Measurements from ENCODE around the gene GTF3C6.
"Not testable (repeated sequence)": the region's sequence is repeated elsewhere in the genome, so short reads cannot be mapped to it uniquely, and the experiment has no call there.

Gene GTF3C6

DNA sequence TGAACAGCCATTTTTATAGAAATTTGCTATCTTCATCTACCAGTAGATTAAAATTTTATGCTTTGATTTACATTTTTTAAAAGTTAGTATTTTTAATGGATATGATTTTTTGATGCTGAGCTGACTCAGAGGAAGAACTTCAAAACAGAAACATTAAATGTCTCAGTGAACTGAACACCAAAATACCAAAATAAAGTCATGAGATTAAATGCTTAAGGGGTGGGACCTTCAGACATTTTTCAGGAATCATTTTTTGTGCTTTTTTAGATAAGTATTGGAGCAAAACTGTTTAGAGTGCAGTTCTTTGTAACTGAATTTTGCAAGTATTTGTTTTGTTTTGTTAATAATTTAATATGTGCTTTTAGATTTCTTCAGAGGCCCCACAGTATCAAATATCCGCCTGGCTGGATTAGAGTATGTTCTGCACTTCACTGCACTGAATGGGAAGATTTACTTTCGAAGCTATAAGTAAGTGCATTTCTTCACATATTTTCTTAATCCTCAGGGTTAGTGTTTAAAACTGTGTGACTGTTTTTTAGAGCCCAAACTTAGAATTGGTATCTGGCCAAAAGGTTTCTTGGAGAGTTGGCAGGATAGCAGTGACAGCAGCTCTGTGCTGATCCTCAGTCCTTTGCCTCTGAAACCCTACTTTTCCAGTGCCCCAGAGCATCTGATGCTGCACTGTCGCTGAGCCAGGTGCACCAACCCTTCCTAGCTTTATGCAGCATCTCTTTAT is 57.1 kb downstream of the GTF3C6 start:
- H3K27ac ChIP-seq = no peak overlapping the region
- TF ChIP-seq, protein P1, sequence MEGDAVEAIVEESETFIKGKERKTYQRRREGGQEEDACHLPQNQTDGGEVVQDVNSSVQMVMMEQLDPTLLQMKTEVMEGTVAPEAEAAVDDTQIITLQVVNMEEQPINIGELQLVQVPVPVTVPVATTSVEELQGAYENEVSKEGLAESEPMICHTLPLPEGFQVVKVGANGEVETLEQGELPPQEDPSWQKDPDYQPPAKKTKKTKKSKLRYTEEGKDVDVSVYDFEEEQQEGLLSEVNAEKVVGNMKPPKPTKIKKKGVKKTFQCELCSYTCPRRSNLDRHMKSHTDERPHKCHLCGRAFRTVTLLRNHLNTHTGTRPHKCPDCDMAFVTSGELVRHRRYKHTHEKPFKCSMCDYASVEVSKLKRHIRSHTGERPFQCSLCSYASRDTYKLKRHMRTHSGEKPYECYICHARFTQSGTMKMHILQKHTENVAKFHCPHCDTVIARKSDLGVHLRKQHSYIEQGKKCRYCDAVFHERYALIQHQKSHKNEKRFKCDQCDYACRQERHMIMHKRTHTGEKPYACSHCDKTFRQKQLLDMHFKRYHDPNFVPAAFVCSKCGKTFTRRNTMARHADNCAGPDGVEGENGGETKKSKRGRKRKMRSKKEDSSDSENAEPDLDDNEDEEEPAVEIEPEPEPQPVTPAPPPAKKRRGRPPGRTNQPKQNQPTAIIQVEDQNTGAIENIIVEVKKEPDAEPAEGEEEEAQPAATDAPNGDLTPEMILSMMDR (IDR thresholded peaks at IDR 0.05) = no peak
- peaks cover 7% of the 10 kb centered on the region for H3K36me3 ChIP-seq
- H3K4me1 ChIP-seq (ENCODE audit: control insufficient read depth in 1 of 2, insufficient read depth in 1 of 2, low read depth in 1 of 2, low read length in 1 of 2) = no peaks in the 10 kb centered on the region
- no peaks in the 10 kb centered on the region for H3K9me3 ChIP-seq
- no peaks in the 10 kb centered on the region for H3K27me3 ChIP-seq
- H3K4me3 ChIP-seq (ENCODE audit: low read depth in 1 of 2, low read length in 1 of 2) = no peak overlapping the region

DNA sequence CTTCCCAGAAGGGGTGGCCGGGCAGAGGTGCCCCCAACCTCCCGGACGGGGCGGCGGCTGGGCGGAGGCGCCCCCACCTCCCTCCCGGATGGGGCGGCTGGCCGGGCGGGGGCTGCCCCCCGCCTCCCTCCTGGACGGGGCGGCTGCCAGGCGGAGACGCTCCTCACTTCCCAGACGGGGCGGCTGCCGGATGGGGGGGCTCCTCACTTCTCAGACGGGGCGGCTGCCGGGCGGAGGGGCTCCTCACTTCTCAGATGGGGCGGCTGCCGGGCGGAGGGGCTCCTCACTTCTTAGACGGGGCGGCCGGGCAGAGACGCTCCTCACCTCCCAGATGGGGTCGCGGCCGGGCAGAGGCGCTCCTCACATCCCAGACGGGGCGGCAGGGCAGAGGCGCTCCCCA is 58.7 kb downstream of the GTF3C6 start:
- H3K4me1 ChIP-seq (ENCODE audit: control insufficient read depth in 1 of 2, insufficient read depth in 1 of 2, low read depth in 1 of 2, low read length in 1 of 2); H3K4me3 ChIP-seq (ENCODE audit: low read depth in 1 of 2, low read length in 1 of 2); H3K27ac ChIP-seq; H3K36me3 ChIP-seq; H3K9me3 ChIP-seq; H3K27me3 ChIP-seq: not testable (repeated sequence)

Data from neutrophil (primary cell).